ENCODE results near the gene PPM1G. TPM values are rescaled to one million over a fixed set of nuclear protein-coding genes. Genes with fewer than 3 reads are reported as not detected.
"Not testable (repeated sequence)": the region's sequence is repeated elsewhere in the genome, so short reads cannot be mapped to it uniquely, and the experiment has no call there.

PPM1G gene
- total RNA-seq, result 56.7 TPM

- peak; percentile 96 for DNase-seq (ENCODE audit: low spot score)
Measured at GRCh38 chr2:27409321-27410073, at the start of gene PPM1G. PPM1G (minus strand) TSS chr2:27409591; CDS start chr2:27409422, 169 bp downstream.

- no peak for DNase-seq (ENCODE audit: low spot score)
Measured at GRCh38 chr2:27453968-27454367, 44.6 kb upstream of the PPM1G start.

GRCh38 chr2:27451095-27451494 is 41.7 kb upstream of the PPM1G start:
- no peak for DNase-seq (ENCODE audit: low spot score)

GRCh38 chr2:27448381-27448780 is 39.0 kb upstream of the PPM1G start:
- no peak for DNase-seq (ENCODE audit: low spot score)

- DNase-seq (ENCODE audit: low spot score), result peak; percentile 86
Measured at GRCh38 chr2:27446057-27446456, 36.7 kb upstream of the PPM1G start.

- DNase-seq (ENCODE audit: low spot score), result no peak
Measured at GRCh38 chr2:27445615-27446014, 36.2 kb upstream of the PPM1G start.

- no peak for DNase-seq (ENCODE audit: low spot score)
Measured at GRCh38 chr2:27445155-27445554, 35.8 kb upstream of the PPM1G start.

GRCh38 chr2:27442920-27443282 is 33.5 kb upstream of the PPM1G start:
- DNase-seq (ENCODE audit: low spot score), result no peak

- peak; percentile 56 for DNase-seq (ENCODE audit: low spot score)
Measured at GRCh38 chr2:27441958-27442919, 32.8 kb upstream of the PPM1G start, which contains the start of gene KRTCAP3. KRTCAP3 (plus strand) TSS chr2:27442381; CDS start chr2:27442413, 32 bp downstream.

GRCh38 chr2:27441226-27441926 is 32.0 kb upstream of the PPM1G start:
- DNase-seq (ENCODE audit: low spot score), result no peak

- no peak for DNase-seq (ENCODE audit: low spot score)
Measured at GRCh38 chr2:27435628-27436027, 26.2 kb upstream of the PPM1G start.

GRCh38 chr2:27431395-27431794 is 22.0 kb upstream of the PPM1G start:
- DNase-seq (ENCODE audit: low spot score), result no peak

GRCh38 chr2:27428978-27429541 is 19.7 kb upstream of the PPM1G start:
- DNase-seq (ENCODE audit: low spot score), result peak; percentile 81

GRCh38 chr2:27428213-27428977 is 19.0 kb upstream of the PPM1G start, which contains the start of gene NRBP1:
NRBP1 (plus strand) TSS chr2:27428631; CDS start chr2:27433274, 4,643 bp downstream.
- DNase-seq (ENCODE audit: low spot score), result peak; percentile 93

GRCh38 chr2:27427863-27428212 is 18.4 kb upstream of the PPM1G start:
- no peak for DNase-seq (ENCODE audit: low spot score)

- DNase-seq (ENCODE audit: low spot score), result not testable (repeated sequence)
Measured at GRCh38 chr2:27425039-27425438, 15.6 kb upstream of the PPM1G start.

- no peak for DNase-seq (ENCODE audit: low spot score)
Measured at GRCh38 chr2:27422958-27423357, 13.6 kb upstream of the PPM1G start.

- DNase-seq (ENCODE audit: low spot score), result no peak
Measured at GRCh38 chr2:27421660-27422250, 12.4 kb upstream of the PPM1G start.

- DNase-seq (ENCODE audit: low spot score), result no peak
Measured at GRCh38 chr2:27420996-27421395, 11.6 kb upstream of the PPM1G start.

GRCh38 chr2:27416151-27416550 is 6.8 kb upstream of the PPM1G start:
- DNase-seq (ENCODE audit: low spot score), result no peak

Data from mucosa of gallbladder (tissue), 1 donor.